Esophagus muscularis mucosa (tissue), 4 donors: ENCODE results near the gene NRXN3. TPM values are rescaled to one million over a fixed set of nuclear protein-coding genes. Genes with fewer than 3 reads are reported as not detected.

Source experiments
- DNase-seq: peaks from one replicate; pipeline ENCODE4 v3.0.0-alpha.2; 2017; ENCODE audit errors: extremely low spot score
- H3K27ac ChIP-seq, 4 donors: fragments of 200-600 bp; sonication (generic); replicated peaks in 1 of 4; 1 replicate in 3 of 4; 2 replicates in 1 of 4; pipeline ENCODE4 v1.5.1; 2016 to 2019; ENCODE audit warnings: mild to moderate bottlenecking in 1 of 4
- H3K27me3 ChIP-seq, 4 donors: fragments of 200-600 bp; sonication (generic); one replicate each; pipeline versions ENCODE4 v1.5.1 to v1.6.0; 2016 to 2019
- H3K36me3 ChIP-seq, 4 donors: fragments of 200-600 bp; sonication (generic); one replicate each; pipeline ENCODE4 v1.5.1; 2016 to 2019
- H3K4me1 ChIP-seq, 4 donors: fragments of 200-600 bp; sonication (generic); one replicate each; pipeline ENCODE4 v1.5.1; 2016 to 2019
- H3K4me3 ChIP-seq, 4 donors: fragments of 200-600 bp; sonication (generic); 1 replicate in 2 of 4; 2 replicates in 2 of 4; pipeline ENCODE4 v1.5.1; 2016 to 2019; ENCODE audit warnings: mild to moderate bottlenecking in 4 of 4, moderate library complexity in 1 of 4
- H3K9me3 ChIP-seq, 4 donors: fragments of 200-600 bp; sonication (generic); 1 replicate in 3 of 4; 2 replicates in 1 of 4; pipeline ENCODE4 v1.5.1; 2016 to 2019
- CTCF ChIP-seq, 3 experiments: fragments of 200-600 bp in 2 of 3; fragments of 450-650 bp in 1 of 3; sonication (generic) in 2 of 3; IDR thresholded peaks; one replicate each; pipeline ENCODE4 v1.5.1; 2017 to 2019; ENCODE audit warnings: antibody characterized with exemption in 3 of 3, mild to moderate bottlenecking in 2 of 3, moderate library complexity in 1 of 3
- EP300 ChIP-seq: sonication (generic); formaldehyde crosslinking; IDR thresholded peaks from one replicate; pipeline ENCODE4 v1.6.1; 2017; ENCODE audit warnings: antibody characterized with exemption
- POLR2A ChIP-seq: fragments of 450-650 bp; IDR thresholded peaks from one replicate; pipeline ENCODE4 v1.6.1; 2017; ENCODE audit warnings: antibody characterized with exemption, moderate library complexity, mild to moderate bottlenecking, low read depth
- POLR2AphosphoS5 ChIP-seq, 2 donors: sonication (generic); formaldehyde crosslinking; IDR thresholded peaks; one replicate each; pipeline ENCODE4 v1.6.1; 2017; ENCODE audit warnings: antibody characterized with exemption in 2 of 2
- WGBS: methylation state at CpG from one replicate; pipeline ENCODE4 v1.1.5; 2018; 5-methylcytosine and 5-hydroxymethylcytosine counted together
- intact Hi-C: fragments of 100-400 bp; cut with DNase I; formaldehyde crosslinking; loops from one replicate; pipeline ENCODE4 v1.15.1; 2023
- total RNA-seq, 4 donors: library from RNA; depleted of rRNA; stranded (reverse); fragments of >200 nt; gene quantifications; one replicate each; pipeline versions ENCODE4 v1.1.0 to v1.2.1, GENCODE V29; 2016

Gene NRXN3
- total RNA-seq, 4 donors from 2014 or later: 71.1 to 159 (median 122) TPM

- Histone ChIP-seq H3K4me3 (no peak overlapping the region), H3K27ac (no peak overlapping the region), H3K9me3 (no peaks in the 10 kb centered on the region), H3K27me3 (no peaks in the 10 kb centered on the region), H3K4me1 (no peaks in the 10 kb centered on the region), H3K36me3 (no peaks in the 10 kb centered on the region)
- DNase-seq: no peak
- intact Hi-C loops: no loop called here
- 67% methylated on average over 1 of the region's 5 CpGs for WGBS
- TF ChIP-seq CTCF (IDR thresholded peaks at IDR 0.05) (no peak), POLR2AphosphoS5 (IDR thresholded peaks at IDR 0.05) (no peak), EP300 (no peak), POLR2A (no peak)
Measured at GRCh38 chr14:78798757-78799156, 628.6 kb downstream of the NRXN3 start.

- intact Hi-C loops: no loop called here
- WGBS: 32% methylated on average over 3 of the region's 3 CpGs
- H3K27ac ChIP-seq: no peak overlapping the region
- no peaks in the 10 kb centered on the region for H3K27me3 ChIP-seq
- no peak for DNase-seq
- H3K4me3 ChIP-seq: no peak overlapping the region
- TF ChIP-seq POLR2AphosphoS5 (IDR thresholded peaks at IDR 0.05) (no peak), POLR2A (no peak)
- H3K9me3 ChIP-seq: no peaks in the 10 kb centered on the region
- H3K36me3 ChIP-seq: no peaks in the 10 kb centered on the region
- H3K4me1 ChIP-seq: no peaks in the 10 kb centered on the region
Measured at GRCh38 chr14:78805570-78805969, 635.4 kb downstream of the NRXN3 start.

- no peaks in the 10 kb centered on the region for H3K36me3 ChIP-seq
- no peak overlapping the region for H3K4me3 ChIP-seq
- no peak overlapping the region for H3K27ac ChIP-seq
- WGBS: 78% methylated on average over 3 of the region's 3 CpGs
- TF ChIP-seq EP300: no peak
- no peak for TF ChIP-seq POLR2A
- TF ChIP-seq CTCF (IDR thresholded peaks at IDR 0.05): no peak
- TF ChIP-seq POLR2AphosphoS5 (IDR thresholded peaks at IDR 0.05): no peak
- intact Hi-C loops: no loop called here
- no peaks in the 10 kb centered on the region for H3K27me3 ChIP-seq
- no peaks in the 10 kb centered on the region for H3K4me1 ChIP-seq
- no peaks in the 10 kb centered on the region for H3K9me3 ChIP-seq
- no peak for DNase-seq
Measured at GRCh38 chr14:78823035-78823434, 652.9 kb downstream of the NRXN3 start.

- Histone ChIP-seq H3K4me3 (no peak overlapping the region), H3K36me3 (no peaks in the 10 kb centered on the region), H3K27me3 (no peaks in the 10 kb centered on the region), H3K9me3 (no peaks in the 10 kb centered on the region), H3K27ac (no peak overlapping the region), H3K4me1 (no peaks in the 10 kb centered on the region)
- DNase-seq: no peak
- intact Hi-C loops: no loop called here
- TF ChIP-seq POLR2A: no peak
- TF ChIP-seq POLR2AphosphoS5 (IDR thresholded peaks at IDR 0.05): no peak
- no peak for TF ChIP-seq EP300
- no peak for TF ChIP-seq CTCF (IDR thresholded peaks at IDR 0.05)
- WGBS: 88% methylated on average over 2 of the region's 2 CpGs
Measured at GRCh38 chr14:78823516-78823915, 653.3 kb downstream of the NRXN3 start.

GRCh38 chr14:78829274-78829673, 659.1 kb downstream of the NRXN3 start:
- no peaks in the 10 kb centered on the region for H3K36me3 ChIP-seq
- peaks cover 0 to 13% (median 0%) of the 10 kb centered on the region in 4 donors for H3K27me3 ChIP-seq
- no peak for DNase-seq
- 82% methylated on average over 1 of the region's 1 CpG for WGBS
- H3K4me3 ChIP-seq: no peak overlapping the region
- no peaks in the 10 kb centered on the region for H3K4me1 ChIP-seq
- TF ChIP-seq EP300: no peak
- no peak for TF ChIP-seq CTCF (IDR thresholded peaks at IDR 0.05)
- TF ChIP-seq POLR2A: no peak
- intact Hi-C loops: no loop called here
- no peak overlapping the region for H3K27ac ChIP-seq
- no peaks in the 10 kb centered on the region for H3K9me3 ChIP-seq
